ENCODE measurements around the gene ZNF407.

Gene ZNF407

GRCh38 chr18:74579496-74580065 lies 18.1 kb upstream of the ZNF407 start:
- in situ Hi-C loops (cut with HindIII; ENCODE audit: low sequenced_read_pairs) = no loop called here

- in situ Hi-C loops (cut with HindIII; ENCODE audit: low sequenced_read_pairs) = no loop called here
Observed at GRCh38 chr18:74582642-74583041, 15.0 kb upstream of the ZNF407 start.

GRCh38 chr18:74587441-74587840 lies 10.2 kb upstream of the ZNF407 start:
- in situ Hi-C loops (cut with HindIII; ENCODE audit: low sequenced_read_pairs) = no loop called here

- in situ Hi-C loops (cut with HindIII; ENCODE audit: low sequenced_read_pairs) = no loop called here
Observed at GRCh38 chr18:74589021-74589420, 8.6 kb upstream of the ZNF407 start.

GRCh38 chr18:74589811-74590210 lies 7.9 kb upstream of the ZNF407 start:
- in situ Hi-C loops (cut with HindIII; ENCODE audit: low sequenced_read_pairs) = no loop called here

GRCh38 chr18:74590671-74591070 lies 7.0 kb upstream of the ZNF407 start:
- in situ Hi-C loops (cut with HindIII; ENCODE audit: low sequenced_read_pairs) = no loop called here

- in situ Hi-C loops (cut with HindIII; ENCODE audit: low sequenced_read_pairs) = no loop called here
Observed at GRCh38 chr18:74595431-74595830, 2.2 kb upstream of the ZNF407 start.

GRCh38 chr18:74597034-74597661 lies 522 bp upstream of the ZNF407 start:
- in situ Hi-C loops (cut with HindIII; ENCODE audit: low sequenced_read_pairs) = no loop called here

- in situ Hi-C loops (cut with HindIII; ENCODE audit: low sequenced_read_pairs) = no loop called here
Observed at GRCh38 chr18:74598350-74599001, 806 bp downstream of the ZNF407 start.

- in situ Hi-C loops (cut with HindIII; ENCODE audit: low sequenced_read_pairs) = no loop called here
Observed at GRCh38 chr18:74604361-74604760, 6.7 kb downstream of the ZNF407 start.

GRCh38 chr18:74604774-74605173 lies 7.1 kb downstream of the ZNF407 start:
- in situ Hi-C loops (cut with HindIII; ENCODE audit: low sequenced_read_pairs) = no loop called here

GRCh38 chr18:74608681-74609080 lies 11.0 kb downstream of the ZNF407 start:
- in situ Hi-C loops (cut with HindIII; ENCODE audit: low sequenced_read_pairs) = no loop called here

GRCh38 chr18:74609535-74609934 lies 11.9 kb downstream of the ZNF407 start:
- in situ Hi-C loops (cut with HindIII; ENCODE audit: low sequenced_read_pairs) = no loop called here

GRCh38 chr18:74610051-74610615 lies 12.5 kb downstream of the ZNF407 start:
- in situ Hi-C loops (cut with HindIII; ENCODE audit: low sequenced_read_pairs) = no loop called here

- in situ Hi-C loops (cut with HindIII; ENCODE audit: low sequenced_read_pairs) = no loop called here
Observed at GRCh38 chr18:74610860-74611259, 13.2 kb downstream of the ZNF407 start.

- in situ Hi-C loops (cut with HindIII; ENCODE audit: low sequenced_read_pairs) = no loop called here
Observed at GRCh38 chr18:74611765-74612164, 14.1 kb downstream of the ZNF407 start.

GRCh38 chr18:74613381-74613780 lies 15.7 kb downstream of the ZNF407 start:
- in situ Hi-C loops (cut with HindIII; ENCODE audit: low sequenced_read_pairs) = no loop called here

- in situ Hi-C loops (cut with HindIII; ENCODE audit: low sequenced_read_pairs) = no loop called here
Observed at GRCh38 chr18:74616494-74616893, 18.8 kb downstream of the ZNF407 start.

- in situ Hi-C loops (cut with HindIII; ENCODE audit: low sequenced_read_pairs) = no loop called here
Observed at GRCh38 chr18:74617486-74617885, 19.8 kb downstream of the ZNF407 start.

- in situ Hi-C loops (cut with HindIII; ENCODE audit: low sequenced_read_pairs) = no loop called here
Observed at GRCh38 chr18:74622072-74622471, 24.4 kb downstream of the ZNF407 start.

GRCh38 chr18:74623047-74623816 lies 25.6 kb downstream of the ZNF407 start:
- in situ Hi-C loops (cut with HindIII; ENCODE audit: low sequenced_read_pairs) = no loop called here
